HG03457 (cell line): ENCODE results near the gene PTPRB.
"Not testable (repeated sequence)": the region's sequence is repeated elsewhere in the genome, so short reads cannot be mapped to it uniquely, and the experiment has no call there.

Experiments
- ATAC-seq: cut with Tn5 transposase; IDR thresholded peaks from one replicate; pipeline ENCODE4 v1.9.1; 2021; ENCODE audit warnings: moderate number of reproducible peaks; ENCODE audit not compliant: unreplicated experiment

The PTPRB gene

DNA sequence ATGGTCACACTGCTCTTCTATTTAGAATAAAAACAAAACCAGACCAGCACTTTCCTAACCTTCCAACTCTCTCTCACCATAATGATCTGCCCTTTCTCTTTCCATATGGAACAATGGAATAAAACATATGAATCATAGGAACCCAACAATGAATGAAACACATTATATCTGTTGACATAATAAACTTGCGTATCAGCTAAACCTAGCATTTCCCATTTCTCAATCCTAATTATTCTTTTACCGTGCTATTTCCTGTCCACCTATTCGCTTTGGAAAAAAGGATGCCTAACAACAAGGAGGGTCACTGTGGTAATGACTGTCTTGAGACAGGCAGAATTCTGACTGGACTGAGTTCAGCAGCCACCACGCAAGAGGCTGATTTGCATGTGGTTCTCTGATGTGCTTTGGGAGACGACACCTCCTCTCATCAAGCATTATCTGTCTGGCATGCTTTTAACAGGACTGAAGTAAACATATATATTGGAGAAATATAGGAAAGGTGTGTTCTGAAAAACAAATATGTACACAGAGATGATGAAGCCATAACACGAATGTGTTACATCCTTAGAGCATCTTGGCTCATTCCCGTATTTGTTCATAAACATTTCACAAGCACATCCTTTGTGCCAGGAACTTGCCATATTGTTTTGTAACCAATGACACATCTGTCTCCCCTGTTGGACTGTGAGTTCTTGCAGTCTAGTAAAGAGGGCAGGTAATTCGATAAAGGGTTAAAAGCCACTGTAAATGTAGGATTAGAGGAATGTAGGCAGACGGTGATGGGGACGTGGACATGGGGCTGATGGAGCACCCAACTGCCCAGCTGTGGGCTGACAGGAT lies 87.7 kb downstream of the PTPRB start:
- no peak for ATAC-seq

DNA sequence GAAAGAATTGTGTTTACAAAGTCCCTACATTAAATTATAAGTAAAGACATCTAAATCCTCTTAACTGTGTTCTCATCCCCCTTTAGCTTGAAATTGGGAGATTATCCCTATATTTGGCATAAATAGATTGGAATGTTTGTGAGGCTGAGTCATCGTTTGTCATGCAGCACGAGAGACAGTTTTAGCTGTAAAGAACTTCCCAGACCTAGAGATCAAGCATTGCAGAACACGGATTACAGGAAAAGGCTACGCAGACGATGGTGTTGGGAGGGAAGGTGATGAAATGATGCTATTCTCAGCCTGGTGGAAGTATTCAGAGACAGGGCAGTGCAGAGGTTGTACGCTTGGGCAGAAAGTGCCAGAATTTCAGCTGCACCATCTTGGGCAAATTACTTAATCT lies 93.8 kb downstream of the PTPRB start:
- no peak for ATAC-seq

DNA sequence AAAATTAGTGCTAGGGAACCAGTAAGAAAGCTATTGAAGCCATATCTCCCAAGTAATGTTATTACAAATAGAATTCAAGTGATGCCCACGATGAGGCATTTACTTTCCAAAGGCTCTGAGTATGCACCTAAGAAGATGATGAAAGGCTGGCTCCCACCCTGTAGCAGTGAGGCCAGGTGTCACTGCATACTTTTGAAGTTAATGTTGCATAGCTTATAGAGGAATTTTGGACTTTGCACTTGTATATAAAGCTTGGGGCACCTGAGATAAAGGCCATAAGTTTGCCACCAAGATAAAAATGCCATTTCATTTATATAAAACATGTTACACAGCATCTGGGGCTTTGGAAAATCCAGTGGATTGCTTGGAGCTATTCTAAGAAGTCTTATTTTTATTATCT lies 96.2 kb downstream of the PTPRB start:
- no peak for ATAC-seq

DNA sequence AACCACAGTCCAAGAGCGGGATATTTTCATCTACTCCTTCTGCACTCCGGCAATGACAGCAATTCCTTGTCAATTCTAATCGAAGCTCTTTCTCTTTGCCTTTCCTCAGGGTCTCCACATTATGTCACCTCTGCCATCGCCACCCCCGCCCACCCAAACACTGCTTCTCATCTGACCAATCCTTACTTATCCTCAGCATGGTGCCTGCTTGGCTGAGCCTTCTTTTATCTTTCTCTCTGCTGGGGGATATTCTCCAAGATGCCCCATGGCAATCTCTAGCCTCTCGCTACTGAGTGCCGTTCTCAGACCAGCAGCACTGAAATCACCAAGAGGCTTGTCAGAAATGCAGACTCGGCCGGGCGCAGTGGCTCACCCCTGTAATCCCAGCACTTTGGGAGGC lies 100.6 kb downstream of the PTPRB start:
- ATAC-seq = no peak

DNA sequence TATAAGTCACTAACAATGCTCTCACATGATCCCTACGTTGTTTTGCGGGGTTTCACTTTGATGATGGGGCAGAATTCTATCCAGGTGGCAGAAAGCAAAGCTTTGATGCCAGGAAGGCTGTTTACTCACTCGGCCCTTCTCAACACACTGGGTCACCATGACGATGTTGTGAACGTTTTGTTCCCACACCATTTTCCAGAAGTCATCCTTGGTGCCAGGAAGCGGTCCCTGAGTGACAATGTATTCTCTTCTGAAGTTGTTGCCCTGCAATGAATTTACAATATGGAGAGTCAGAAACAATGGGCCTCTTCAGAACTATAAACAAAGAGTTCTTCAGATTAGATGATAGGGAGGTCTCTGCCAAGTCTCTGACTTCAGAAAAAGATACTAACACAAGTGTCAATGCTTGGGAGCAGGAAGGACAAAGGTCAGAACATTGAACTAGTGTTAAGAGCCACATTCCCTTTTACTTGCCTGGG lies 101.3 kb downstream of the PTPRB start:
- no peak for ATAC-seq

DNA sequence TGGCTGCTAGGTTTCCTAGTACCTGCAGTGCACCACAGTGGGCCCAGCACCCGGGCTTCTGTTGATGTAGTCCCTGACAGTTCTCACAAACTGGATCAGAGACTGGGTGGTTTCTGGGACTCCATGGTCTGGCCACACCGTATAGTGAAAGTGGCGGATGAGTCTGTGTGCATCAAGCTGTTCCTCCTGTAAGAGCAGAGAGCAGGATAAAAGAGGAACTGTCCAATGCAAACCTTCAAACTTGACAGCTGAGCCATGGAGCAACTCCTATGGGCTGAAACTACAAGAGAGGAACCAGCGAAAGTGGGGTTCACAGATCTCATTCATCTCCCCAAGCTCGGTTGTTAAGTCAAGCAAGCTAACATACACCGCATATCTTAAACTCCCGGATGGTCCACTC lies 102.8 kb downstream of the PTPRB start:
- no peak for ATAC-seq

DNA sequence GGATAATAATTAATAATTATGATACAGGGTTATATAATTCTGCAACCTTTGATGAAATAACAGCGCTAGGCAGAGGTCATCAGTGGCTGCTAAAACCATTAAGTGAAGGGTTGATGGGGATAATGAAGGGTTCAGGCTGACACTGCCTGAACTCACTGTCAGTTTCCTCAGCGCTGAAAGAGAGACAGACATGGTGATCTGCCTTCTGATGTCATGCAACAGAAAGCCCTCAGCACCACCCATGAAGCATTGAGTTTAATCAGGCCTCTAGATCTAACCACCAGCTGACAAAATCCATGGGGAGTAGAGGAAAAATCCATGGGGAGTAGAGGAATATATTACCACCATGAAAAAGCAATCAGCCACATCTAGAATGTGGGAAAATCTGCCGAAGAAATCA lies 107.6 kb downstream of the PTPRB start:
- no peak for ATAC-seq

DNA sequence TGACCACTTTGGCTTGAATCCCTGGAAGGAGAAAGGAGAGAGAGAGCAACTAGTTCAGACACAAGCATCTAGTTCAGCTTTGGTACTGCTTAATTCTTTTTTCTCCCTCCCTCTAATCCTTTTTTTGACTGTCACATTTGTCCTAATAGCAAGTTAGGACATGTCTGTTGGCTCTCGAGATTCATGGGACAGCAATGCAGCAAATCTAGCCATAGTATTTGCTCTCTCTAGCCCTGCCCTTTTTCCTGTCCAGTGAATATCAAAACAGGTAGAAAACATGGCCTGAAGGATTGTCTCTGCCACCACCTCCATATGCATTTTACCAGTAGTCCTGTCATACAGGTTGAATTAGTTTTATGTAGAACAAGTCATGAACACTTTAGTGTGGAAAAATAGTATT lies 116.4 kb downstream of the PTPRB start:
- ATAC-seq = no peak

DNA sequence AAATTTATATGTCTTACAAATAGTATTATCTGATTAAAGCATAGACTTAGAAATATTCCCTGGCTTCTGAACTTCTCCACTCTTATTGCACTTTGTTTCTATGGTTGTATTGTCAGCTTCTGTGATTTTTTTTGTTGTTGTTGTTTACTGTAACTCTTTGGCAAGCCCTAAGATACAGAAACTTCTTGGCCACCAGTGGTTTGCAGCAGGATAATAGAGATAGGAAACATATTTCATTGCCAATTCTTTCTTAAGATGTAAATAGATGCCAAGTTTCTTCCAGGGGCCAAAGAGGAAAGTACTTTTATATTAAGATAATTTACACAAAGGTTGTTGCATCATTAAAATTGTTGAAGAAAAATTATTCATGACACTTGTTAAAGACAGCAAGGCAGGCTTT lies 123.8 kb downstream of the PTPRB start:
- ATAC-seq = no peak

DNA sequence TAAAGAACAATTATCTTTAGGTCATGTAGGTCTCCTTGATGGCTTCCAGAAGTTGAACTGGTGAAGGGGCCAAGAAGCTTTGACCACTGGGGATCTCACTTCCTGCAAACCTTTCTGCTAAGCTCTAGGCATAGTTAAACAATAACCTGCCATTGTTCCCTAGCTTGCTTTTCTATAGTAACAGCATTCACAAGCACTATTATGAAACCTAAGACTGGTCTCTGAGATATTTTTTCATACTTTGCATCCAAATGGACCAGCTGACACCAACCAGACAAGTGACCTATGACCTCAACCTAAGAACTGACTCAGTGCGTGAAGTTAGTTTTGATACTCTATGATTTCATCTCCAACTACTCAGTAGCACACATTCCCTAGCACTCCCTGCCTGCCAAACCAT lies 129.1 kb downstream of the PTPRB start:
- no peak for ATAC-seq

DNA sequence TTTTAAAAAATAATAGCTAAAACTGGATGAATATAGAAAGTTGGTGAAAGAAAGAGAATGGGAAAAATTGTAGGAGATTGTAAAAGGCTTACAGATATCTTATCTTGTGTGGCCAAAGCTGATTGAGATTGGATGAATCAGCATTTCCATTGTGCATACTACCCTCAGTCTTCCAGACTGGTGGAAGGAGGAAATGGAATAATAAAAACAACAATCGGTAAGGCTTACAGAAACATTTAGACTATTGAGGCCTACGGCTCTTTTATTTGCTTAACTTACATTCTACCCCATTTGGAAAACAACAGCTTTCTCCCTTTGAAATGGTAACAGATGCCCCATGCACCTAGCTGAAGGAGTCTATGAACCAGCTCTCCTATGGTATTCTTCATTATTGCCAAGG lies 129.8 kb downstream of the PTPRB start:
- no peak for ATAC-seq

DNA sequence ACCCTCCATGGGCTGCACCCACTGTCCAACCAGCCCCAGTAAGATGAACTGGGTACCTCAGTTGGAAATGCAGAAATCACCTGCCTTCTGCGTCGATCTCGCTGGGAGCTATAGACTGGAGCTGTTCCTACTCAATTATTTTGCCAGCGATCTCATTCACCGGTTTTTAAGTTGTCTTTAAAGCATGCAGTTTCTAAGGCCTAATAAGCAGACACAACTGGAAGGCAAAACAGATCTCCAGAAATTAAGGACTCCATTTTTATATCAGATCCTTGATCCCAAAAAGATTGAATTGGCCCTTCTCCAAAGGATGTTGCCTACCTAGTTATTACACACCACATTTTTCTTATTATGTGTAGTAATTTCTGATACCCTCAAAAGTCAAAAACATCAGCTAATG lies 139.7 kb downstream of the PTPRB start:
- no peak for ATAC-seq

DNA sequence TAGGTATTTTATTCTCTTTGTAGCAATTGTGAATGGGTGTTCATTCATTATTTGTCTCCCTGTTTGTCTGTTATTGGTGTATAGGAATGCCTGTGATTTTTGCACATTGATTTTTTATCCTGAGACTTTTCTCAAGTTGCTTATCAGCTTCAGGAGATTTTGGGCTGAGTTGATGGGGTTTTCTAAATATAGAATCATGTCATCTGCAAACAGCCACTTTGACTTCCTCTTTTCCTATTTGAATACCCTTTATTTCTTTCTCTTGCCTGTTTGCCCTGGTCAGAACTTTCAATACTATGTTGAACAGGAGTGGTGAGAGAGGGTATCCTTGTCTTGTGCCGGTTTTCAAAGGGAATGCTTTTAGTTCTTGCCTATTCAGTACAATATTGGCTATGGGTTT lies 144.3 kb downstream of the PTPRB start:
- not testable (repeated sequence) for ATAC-seq

DNA sequence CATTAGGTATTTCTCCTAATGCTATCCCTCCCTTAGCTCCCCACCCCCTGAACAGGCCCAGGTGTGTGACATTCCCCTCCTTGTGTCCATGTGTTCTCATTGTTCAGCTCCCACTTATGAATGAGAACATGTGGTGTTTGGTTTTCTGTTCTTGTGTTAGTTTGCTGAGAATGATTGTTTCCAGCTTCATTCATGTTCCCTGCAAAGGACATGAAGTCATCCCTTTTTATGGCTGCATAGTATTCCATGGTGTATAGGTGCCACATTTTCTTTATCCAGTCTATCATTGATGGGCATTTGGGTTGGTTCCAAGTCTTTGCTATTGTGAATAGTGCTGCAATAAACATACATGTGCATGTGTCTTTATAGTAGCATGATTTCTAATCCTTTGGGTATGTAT lies 146.3 kb downstream of the PTPRB start:
- ATAC-seq = not testable (repeated sequence)

DNA sequence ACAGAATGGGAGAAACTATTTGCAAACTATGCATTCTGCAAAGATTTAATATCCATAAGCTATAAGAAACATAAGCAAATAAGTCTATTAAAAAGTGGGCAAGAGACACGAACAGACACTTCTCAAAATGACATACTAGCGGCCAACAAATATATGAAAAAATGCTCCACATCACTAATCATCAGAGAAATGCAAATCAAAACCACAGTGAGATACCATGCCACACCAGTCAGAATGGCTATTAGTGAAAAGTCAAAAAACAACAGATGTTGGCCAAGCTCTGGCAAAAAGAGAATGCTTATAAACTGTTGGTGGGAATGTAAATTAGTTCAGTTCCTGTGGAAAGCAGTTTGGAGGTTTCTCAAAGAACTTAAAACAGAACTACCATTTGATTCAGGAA lies 149.8 kb downstream of the PTPRB start:
- no peak for ATAC-seq

DNA sequence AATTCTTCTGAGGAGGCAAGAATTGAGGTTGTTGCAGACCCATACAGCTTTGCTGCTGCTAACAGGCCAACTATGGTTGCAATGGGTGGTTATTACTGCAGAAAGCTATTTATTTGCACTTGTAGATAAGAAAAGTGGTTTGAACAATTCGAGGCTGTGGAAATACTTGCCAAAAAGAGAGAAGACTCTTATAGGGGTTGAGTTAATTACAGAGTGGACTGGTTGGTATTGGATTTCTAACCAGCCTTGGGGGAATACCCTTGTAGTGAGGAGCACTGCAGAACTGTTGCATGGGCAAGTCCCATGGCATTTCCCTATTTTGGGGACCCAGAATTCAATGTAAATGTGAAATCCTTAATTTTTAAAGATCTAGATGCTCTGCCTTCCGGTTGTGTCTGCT lies 150.6 kb downstream of the PTPRB start:
- ATAC-seq = no peak

DNA sequence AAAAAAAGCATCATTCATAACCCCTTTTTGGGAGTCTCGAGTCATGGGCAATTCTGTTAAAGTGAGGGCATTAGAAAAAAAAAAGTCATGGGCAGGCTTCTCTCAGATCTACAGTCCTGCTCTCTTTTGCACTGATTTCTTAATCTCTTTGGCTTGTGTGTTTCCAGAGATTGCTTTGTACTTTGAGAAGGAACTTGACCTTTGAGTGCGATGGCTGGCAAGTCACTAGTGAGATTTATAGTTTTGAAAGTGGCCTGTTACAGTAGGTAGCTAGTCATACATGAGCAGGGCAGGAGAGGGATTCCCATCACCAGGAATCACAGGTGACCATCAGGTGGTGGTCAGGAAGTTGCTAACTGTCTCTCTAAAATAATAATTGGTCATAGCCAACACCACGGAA lies 151.5 kb downstream of the PTPRB start:
- ATAC-seq = no peak

DNA sequence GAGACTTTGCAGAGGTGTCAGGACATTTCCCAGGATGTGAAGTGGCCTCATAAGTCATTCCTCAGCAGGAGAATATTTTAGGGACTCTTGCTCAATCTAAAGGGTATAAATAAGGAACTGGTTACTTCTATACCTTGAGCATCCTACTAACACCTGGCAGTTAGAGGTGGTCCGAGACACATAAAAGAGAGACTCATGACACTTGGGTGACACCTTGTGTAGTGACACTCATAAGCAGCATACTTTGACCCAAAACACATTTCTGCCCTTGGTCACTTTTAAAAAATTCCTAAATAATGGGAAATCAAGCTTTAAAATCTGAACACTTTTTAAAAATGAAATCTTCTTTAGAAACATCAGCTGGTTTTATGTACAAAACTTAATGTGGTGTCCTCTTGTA lies 152.8 kb downstream of the PTPRB start:
- ATAC-seq = no peak

DNA sequence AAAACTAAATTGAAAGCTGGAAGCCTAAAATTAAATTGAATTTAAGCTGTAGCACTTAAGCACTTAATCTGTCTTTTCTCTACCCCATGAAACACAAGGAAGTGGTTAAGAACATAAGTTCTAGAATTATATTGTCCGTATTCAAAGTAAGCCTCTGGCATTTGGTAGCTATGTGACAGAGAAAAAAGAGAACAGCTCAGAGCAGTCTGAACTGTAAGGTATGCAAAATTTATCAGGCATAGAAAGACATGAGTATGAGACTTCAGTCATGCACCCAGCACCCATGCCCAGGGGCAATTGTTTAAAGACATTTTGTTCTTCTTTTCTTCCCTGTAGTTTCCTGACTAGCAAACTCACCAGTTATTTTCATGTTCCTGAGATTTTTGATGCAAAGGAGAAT lies 154.5 kb downstream of the PTPRB start:
- no peak for ATAC-seq

DNA sequence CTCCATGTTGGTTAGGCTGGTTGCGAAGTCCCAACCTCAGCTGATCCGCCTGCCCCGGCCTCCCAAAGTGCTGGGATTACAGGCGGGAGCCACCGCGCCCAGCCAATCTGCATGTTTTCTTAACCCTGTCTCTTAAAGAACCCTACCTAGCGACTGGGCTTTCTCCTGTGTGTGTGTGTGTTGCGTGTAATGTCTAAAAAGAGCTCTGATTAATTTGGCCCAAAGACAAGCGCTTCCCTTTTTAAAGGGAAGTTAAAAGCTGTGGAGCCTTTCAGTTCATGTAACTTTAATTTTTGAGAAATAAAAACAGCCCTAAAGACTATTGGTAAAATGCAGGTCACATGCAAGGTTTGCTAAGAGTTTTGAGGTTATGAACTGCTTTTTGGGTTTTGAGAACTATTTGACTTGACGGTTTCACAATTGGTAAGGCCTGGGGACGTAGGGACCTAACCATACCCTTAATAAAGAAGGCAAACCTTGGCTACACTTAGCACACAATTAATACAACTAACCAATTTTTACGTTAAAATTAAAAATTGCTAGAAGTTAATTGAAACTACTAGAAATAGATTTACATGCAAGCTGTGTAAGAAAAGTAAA lies 167.9 kb downstream of the PTPRB start:
- ATAC-seq = no peak

DNA sequence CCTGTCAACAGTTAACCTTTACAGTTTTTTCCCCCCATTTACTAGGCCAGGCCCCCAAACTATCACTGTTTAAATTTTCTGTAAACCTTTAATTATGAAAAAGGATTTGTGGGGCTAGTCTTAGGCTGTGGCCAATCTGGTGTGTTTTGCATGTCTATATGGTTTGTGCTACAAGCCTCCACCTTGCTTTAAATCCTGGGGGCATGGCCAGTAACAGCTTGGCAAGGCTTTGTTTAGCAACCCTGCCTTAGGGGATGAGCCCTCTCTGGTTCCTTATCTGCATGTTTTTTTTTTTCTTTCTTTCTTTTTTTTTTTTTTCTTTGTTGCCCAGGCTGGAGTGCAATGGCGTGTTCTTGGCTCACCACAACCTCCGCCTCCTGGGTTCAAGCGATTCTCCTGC lies 168.5 kb downstream of the PTPRB start:
- no peak for ATAC-seq

DNA sequence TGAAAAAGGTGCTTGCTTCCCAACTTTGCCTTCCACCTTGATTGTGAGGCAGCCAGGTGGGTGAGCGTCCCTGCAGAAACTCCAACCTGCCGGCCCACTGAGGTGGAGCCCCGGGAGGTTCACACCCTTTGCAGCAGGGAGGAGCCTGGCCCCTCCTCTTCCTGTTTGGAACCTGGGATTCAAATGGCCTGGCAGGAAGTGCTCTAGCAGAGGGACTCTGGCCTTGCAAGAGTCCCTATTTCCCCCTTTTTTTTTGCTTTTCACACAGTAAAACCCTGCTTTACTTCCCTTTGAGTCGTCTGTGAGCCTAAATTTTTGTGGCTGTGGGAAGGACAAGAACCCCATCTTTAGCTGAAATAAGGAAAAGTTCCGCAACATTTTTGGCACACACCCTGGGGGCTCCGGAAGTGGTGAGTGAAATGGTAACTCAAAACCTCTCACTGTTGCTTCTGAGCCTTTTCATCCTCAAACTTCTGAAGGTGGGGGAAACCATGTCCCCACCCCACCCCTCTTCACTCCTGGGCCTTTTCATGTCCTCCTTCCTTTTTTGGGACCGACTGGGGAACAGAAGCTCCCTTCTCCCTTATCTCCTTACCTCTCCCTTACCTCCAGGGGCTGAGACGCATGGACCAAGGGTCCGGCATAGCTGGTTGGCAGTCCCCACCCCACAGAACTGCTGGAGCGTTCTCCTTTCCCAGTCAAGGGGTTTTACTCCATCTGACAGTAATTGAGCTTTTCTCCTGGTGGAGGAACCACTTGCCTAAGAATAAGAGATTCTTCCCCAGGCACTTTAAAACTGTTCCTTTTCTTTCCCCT lies 169.1 kb downstream of the PTPRB start:
- ATAC-seq = no peak
